ENCODE results near the gene TXLNA. TPM values are rescaled to one million over a fixed set of nuclear protein-coding genes. Genes with fewer than 3 reads are reported as not detected.

TXLNA gene
- total RNA-seq, 5 donors from 2014 or later (not counting 1 experiment from before 2014, with no cell fraction given), result 25.3 to 47.7 (median 43.8) TPM

Other genes starting within 250 kb of the TXLNA start
- gene PTP4A2, start 241.3 kb upstream of the TXLNA start, total RNA-seq, result 100 to 1,000 TPM; 187 to 341 (median 224) TPM
- 100 to 1,000 TPM in 3 of 5 donors, 10 to 100 TPM in 2; 98.9 to 115 (median 111) TPM for gene KHDRBS1, start 165.8 kb upstream of the TXLNA start, total RNA-seq
- 10 to 100 TPM; 14.5 to 28.1 (median 24.5) TPM for gene TMEM39B, start 106.7 kb upstream of the TXLNA start, total RNA-seq
- gene KPNA6, start 71.6 kb upstream of the TXLNA start, total RNA-seq, result 10 to 100 TPM; 46.2 to 53.6 (median 52.3) TPM
- gene CCDC28B, start 20.9 kb downstream of the TXLNA start, total RNA-seq, result 1 to 10 TPM; 6.5 to 9.0 (median 6.8) TPM
- 1 to 10 TPM; 1.3 to 3.6 (median 2.3) TPM for gene IQCC, start 26.0 kb downstream of the TXLNA start, total RNA-seq
- under 1 TPM in 1 of 5 donors, not detected in 4; 0.18 TPM for gene DCDC2B, start 29.4 kb downstream of the TXLNA start, total RNA-seq
- gene TMEM234, start 42.7 kb downstream of the TXLNA start, total RNA-seq, result 10 to 100 TPM; 14.0 to 29.6 (median 26.0) TPM
- gene EIF3I, start 42.7 kb downstream of the TXLNA start, total RNA-seq, result 100 to 1,000 TPM in 2 of 5 donors, 10 to 100 TPM in 3; 94.9 to 117 (median 98.4) TPM
- 1 to 10 TPM in 1 of 5 donors, under 1 TPM in 4; 0.65 to 1.0 (median 0.95) TPM for gene FAM167B, start 67.5 kb downstream of the TXLNA start, total RNA-seq
- 100 to 1,000 TPM; 341 to 489 (median 428) TPM for gene LCK, start 71.6 kb downstream of the TXLNA start, total RNA-seq
- gene HDAC1, start 112.4 kb downstream of the TXLNA start, total RNA-seq, result 100 to 1,000 TPM; 117 to 153 (median 142) TPM
- gene MARCKSL1, start 156.6 kb downstream of the TXLNA start, total RNA-seq, result 10 to 100 TPM; 28.1 to 46.5 (median 41.4) TPM
- 10 to 100 TPM; 27.0 to 43.0 (median 32.0) TPM for gene FAM229A, start 182.8 kb downstream of the TXLNA start, total RNA-seq
- 1 to 10 TPM in 3 of 5 donors, under 1 TPM in 1, not detected in 1; 0.65 to 4.3 (median 2.3) TPM for gene TSSK3, start 182.9 kb downstream of the TXLNA start, total RNA-seq
- 100 to 1,000 TPM in 3 of 5 donors, 10 to 100 TPM in 2; 93.4 to 190 (median 105) TPM for gene BSDC1, start 214.8 kb downstream of the TXLNA start, total RNA-seq